ENCODE results near the gene WDR49.

WDR49 gene

DNA sequence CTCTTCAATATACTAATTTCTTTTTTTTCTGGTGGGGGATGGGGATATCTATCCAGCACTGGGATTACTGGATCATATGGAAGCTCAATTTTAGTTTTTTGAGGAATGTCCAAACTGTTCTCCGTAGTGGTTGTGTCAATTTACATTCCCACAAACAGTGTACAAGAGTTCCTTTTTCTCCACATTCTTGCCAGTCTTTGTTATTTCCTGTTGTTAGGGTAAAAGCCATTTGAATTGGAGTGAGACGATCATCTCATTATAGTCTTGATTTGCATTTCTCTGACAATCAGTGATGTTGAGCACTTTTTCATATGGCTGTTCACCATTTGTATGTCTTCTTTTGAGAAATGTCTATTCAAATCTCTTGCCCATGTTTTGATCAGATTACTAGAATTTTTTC is 12.8 kb upstream of the WDR49 start:
- Histone ChIP-seq H3K4me3 (ENCODE audit: low read depth, low read length) (no peak overlapping the region), H3K27me3 (replicated peaks) (no peaks in the 10 kb centered on the region), H3K36me3 (replicated peaks) (peaks cover 2% of the 10 kb centered on the region), H3K27ac (no peak overlapping the region)
- in situ Hi-C loops (cut with HindIII; ENCODE audit: low pct_ligation_motif_present, low sequenced_read_pairs), result no loop called here
- no peak for DNase-seq
- TF ChIP-seq, protein P1, sequence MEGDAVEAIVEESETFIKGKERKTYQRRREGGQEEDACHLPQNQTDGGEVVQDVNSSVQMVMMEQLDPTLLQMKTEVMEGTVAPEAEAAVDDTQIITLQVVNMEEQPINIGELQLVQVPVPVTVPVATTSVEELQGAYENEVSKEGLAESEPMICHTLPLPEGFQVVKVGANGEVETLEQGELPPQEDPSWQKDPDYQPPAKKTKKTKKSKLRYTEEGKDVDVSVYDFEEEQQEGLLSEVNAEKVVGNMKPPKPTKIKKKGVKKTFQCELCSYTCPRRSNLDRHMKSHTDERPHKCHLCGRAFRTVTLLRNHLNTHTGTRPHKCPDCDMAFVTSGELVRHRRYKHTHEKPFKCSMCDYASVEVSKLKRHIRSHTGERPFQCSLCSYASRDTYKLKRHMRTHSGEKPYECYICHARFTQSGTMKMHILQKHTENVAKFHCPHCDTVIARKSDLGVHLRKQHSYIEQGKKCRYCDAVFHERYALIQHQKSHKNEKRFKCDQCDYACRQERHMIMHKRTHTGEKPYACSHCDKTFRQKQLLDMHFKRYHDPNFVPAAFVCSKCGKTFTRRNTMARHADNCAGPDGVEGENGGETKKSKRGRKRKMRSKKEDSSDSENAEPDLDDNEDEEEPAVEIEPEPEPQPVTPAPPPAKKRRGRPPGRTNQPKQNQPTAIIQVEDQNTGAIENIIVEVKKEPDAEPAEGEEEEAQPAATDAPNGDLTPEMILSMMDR (IDR thresholded peaks at IDR 0.05; ENCODE audit: low read depth, low read length, missing control alignments), result no peak

DNA sequence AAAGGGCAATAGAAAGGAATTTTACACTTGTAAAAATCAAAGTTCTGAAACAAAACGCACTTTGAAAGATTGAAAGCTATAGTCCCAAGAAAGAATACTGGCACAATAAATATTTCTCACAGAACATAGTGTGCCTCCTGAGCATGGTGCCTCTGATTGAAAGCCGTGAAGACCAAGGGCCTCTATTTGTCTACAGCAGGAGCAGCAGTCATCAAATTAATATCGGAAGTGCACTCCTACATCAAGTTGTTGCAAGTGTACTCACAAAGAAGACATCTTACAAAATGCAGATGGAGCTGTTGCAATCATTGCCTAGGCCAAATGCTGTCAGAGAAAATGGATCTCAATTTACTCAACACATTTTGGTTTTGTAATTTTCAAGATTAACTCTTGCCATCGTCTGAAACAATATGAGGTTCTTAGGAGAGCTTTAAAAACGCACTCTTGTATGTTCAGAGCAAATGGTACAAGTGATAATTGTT is 9.2 kb upstream of the WDR49 start:
- no peak overlapping the region for H3K4me3 ChIP-seq (ENCODE audit: low read depth, low read length)
- in situ Hi-C loops (cut with HindIII; ENCODE audit: low pct_ligation_motif_present, low sequenced_read_pairs), result no loop called here
- TF ChIP-seq, protein P1 (IDR thresholded peaks at IDR 0.05; ENCODE audit: low read depth, low read length, missing control alignments), result no peak
- H3K27me3 ChIP-seq (replicated peaks), result no peaks in the 10 kb centered on the region
- DNase-seq, result no peak
- no peak overlapping the region for H3K27ac ChIP-seq
- H3K36me3 ChIP-seq (replicated peaks), result no peaks in the 10 kb centered on the region

DNA sequence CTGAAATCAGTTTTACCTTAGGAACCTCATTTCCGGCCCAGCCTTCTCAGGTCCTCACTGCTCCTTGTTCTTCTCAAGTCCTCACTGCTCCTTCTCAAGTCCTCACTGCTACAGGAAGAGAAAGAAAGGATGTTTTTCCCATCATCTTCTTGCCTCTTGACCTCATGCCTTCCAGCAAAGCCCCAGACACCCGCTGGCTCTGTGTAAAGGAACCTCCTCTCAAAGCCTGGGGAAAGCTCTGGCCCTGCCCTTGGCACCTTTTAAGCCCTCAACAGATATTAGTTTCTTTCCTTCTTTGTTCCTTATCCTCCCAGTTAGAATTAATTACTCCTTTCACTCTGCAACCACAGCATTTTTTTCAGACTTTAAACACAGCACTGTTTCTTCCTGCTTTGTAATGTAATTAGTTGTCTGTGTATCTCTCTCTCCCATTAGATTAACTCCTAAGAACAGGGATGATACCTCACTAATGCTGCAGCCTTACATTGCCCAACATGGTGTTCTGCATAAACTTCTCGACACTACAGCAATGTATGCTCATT is 4.0 kb upstream of the WDR49 start:
- Histone ChIP-seq H3K36me3 (replicated peaks) (no peaks in the 10 kb centered on the region), H3K4me3 (ENCODE audit: low read depth, low read length) (no peak overlapping the region), H3K27ac (no peak overlapping the region), H3K27me3 (replicated peaks) (no peaks in the 10 kb centered on the region)
- DNase-seq, result no peak
- in situ Hi-C loops (cut with HindIII; ENCODE audit: low pct_ligation_motif_present, low sequenced_read_pairs), result no loop called here
- TF ChIP-seq, protein P1 (IDR thresholded peaks at IDR 0.05; ENCODE audit: low read depth, low read length, missing control alignments), result no peak

DNA sequence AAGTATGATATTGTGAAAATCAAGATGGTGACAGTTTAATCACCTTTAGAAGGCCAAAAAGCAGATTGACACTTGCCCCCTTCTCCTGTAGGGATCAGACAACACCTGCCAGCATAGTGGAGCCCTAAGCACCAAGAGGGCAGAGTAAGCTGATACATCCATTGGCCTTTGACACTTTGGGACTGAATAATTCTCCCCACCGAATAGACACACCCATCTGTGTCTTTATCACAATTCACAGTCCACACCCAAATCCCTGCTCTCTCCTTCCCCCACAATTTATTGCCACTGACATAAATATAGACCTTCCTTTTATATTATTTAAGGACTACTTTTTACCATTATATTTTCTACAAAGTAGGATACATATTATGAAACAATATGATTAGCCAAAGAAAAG is 3.1 kb upstream of the WDR49 start:
- Histone ChIP-seq H3K36me3 (replicated peaks) (no peaks in the 10 kb centered on the region), H3K27me3 (replicated peaks) (no peaks in the 10 kb centered on the region), H3K27ac (no peak overlapping the region), H3K4me3 (ENCODE audit: low read depth, low read length) (no peak overlapping the region)
- no peak for DNase-seq
- TF ChIP-seq, protein P1 (IDR thresholded peaks at IDR 0.05; ENCODE audit: low read depth, low read length, missing control alignments), result no peak
- in situ Hi-C loops (cut with HindIII; ENCODE audit: low pct_ligation_motif_present, low sequenced_read_pairs), result no loop called here

DNA sequence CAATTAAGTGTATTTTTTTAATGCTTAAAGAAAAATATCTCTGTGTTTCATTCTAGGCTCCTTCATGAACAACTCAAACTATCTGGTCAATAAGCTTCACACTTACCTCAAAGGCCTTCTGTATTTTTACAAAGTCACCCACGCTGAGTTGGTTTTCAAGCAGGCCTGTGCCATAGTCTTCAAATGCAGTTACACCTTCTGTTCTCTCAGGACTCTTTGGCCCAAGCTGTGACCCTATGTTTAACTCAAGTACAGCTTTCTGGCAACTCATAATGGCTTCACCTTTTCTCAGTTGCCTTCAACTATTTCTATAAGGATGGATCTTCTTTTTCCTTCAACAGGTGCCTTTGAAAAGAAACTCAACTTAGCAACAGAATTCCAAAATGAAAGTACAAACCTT is 587 bp downstream of the WDR49 start:
- in situ Hi-C loops (cut with HindIII; ENCODE audit: low pct_ligation_motif_present, low sequenced_read_pairs), result no loop called here
- DNase-seq, result no peak
- no peak overlapping the region for H3K27ac ChIP-seq

More for the DNA sequence above, 587 bp downstream of the WDR49 start:
- H3K4me3 ChIP-seq (ENCODE audit: low read depth, low read length), result no peak overlapping the region
- no peaks in the 10 kb centered on the region for H3K27me3 ChIP-seq (replicated peaks)
- H3K36me3 ChIP-seq (replicated peaks), result no peaks in the 10 kb centered on the region
- TF ChIP-seq, protein P1 (IDR thresholded peaks at IDR 0.05; ENCODE audit: low read depth, low read length, missing control alignments), result no peak

Measured in brain microvascular endothelial cell (primary cell).